Ishikawa (cell line): ENCODE data around the gene TRIO.

Experiments used
- CEBPB ChIP-seq: IDR thresholded peaks from 2 replicates; pipeline ENCODE4 v1.6.1; 2012
- EP300 ChIP-seq: IDR thresholded peaks from 2 replicates; pipeline ENCODE4 v1.6.1; 2012; ENCODE audit warnings: borderline replicate concordance
- TEAD4 ChIP-seq: IDR thresholded peaks from 2 replicates; pipeline ENCODE4 v1.6.1; 2012
- YY1 ChIP-seq: IDR thresholded peaks from 2 replicates; pipeline ENCODE4 v1.6.1; 2012; ENCODE audit warnings: low read depth

DNA sequence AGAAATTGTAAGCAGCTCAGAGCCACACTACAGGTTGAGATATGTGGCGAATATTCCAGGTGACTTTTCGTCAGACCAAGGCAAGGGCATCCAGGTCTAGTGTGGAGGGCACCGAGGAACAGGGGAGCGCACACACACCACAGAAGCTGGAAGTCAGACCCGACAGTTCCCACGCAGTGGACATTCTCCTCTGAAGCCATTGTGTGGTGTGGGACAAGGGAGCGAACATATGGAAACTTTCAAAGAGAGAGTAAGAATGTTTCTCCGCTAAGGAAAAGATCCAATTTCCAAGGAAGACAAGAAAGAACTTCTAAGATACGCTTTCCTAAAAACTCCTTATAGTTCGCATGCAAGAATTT, 297.1 kb downstream of the TRIO start:
- TF ChIP-seq EP300 (no peak), TEAD4 (no peak), CEBPB (no peak), YY1 (no peak)
